Stimulated activated CD4-positive, alpha-beta T cell treated with anti-CD3 and anti-CD28 coated beads, Interleukin-1b, Interleukin-23, amount 100 ng/mL, for 4 hours (primary cell): ENCODE results near the gene FLG2.
"Not testable (repeated sequence)": the region's sequence is repeated elsewhere in the genome, so short reads cannot be mapped to it uniquely, and the experiment has no call there.

Experiments
- DNase-seq, 2 donors: peaks; one replicate each; pipeline ENCODE4 v3.0.0-alpha.2; 2020; ENCODE audit warnings: low read depth in 2 of 2

Gene FLG2

DNA sequence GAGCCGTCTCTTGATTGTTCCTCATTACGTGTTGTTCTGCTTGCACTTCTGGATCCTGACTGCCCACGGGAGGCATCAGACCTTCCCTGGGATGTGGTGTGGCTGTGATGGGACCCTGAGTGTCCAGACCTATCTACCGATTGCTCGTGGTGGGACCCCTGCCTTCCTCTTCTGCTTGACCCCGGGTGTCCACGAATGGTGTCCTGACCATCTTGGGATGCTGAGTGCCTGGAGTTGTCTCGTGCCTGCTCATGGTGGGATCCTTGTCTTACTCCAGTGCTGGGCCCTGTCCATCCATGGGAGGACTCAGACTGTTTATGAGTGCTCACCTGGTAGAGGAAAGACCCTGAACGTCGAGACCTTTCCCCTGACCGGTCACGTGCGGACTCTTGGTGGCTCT lies 47.6 kb downstream of the FLG2 start:
- DNase-seq: not testable (repeated sequence)

DNA sequence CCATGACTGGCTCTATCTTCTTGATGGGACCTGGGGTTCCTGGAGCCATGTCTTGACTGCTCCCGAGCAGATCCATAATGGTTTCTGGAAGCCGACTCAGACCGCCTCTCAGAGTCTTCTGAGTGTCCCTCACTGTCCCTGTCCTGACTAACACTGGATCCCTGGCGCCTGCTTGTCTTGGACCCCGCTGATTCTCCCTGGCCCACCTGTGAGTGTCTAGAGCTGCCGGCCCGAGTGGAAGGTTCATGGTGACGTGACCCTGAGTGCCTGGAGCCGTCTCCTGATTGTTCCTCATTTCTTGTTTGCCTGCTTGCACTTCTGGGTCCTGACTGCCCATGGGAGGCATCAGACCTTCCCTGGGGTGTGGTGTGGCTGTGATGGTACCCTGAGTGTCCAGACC lies 49.9 kb downstream of the FLG2 start:
- no peak for DNase-seq

DNA sequence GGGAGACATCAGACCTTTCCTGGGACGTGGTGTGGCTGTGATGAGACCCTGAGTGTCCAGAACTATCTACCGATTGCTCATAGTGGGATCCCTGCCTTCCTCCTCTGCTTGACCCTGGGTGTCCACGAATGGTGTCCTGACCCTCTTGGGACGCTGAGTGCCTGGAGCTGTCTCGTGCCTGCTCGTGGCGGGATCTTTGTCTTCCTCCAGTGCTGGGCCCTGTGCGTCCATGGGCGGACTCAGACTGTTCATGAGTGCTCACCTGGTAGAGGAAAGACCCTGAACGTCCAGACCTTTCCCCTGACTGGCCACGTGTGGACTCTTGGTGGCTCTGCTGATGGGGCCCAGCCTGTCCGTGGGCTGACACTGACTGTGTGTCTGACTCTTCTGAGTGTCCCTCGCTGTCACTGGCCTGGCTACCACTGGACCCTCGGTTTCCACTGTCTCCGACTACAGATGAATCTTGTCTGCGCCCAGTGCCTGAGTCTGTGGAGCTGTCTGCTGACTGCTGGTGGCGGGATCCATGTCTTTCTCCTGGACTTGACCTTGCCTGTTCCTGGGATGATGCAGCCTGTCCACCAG lies 50.4 kb downstream of the FLG2 start:
- DNase-seq: not testable (repeated sequence)

DNA sequence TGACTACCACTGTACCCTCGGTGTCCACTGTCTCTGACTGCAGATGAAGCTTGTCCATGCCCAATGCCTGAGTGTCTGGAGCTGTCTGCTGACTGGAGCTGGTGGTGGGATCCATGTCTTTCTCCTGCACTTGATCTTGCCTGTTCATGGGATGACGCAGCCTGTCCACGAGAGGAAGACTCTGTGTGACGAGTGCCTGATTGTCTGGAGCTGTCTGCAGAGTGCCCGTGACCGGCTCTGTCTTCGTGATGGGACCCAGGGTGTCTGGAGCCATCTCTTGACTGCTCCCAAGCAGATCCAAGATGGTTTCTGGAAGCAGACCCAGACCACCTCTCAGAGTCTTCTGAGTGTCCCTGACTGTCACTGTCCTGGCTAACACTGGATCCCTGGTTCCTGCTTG lies 51.0 kb downstream of the FLG2 start:
- DNase-seq: not testable (repeated sequence)

DNA sequence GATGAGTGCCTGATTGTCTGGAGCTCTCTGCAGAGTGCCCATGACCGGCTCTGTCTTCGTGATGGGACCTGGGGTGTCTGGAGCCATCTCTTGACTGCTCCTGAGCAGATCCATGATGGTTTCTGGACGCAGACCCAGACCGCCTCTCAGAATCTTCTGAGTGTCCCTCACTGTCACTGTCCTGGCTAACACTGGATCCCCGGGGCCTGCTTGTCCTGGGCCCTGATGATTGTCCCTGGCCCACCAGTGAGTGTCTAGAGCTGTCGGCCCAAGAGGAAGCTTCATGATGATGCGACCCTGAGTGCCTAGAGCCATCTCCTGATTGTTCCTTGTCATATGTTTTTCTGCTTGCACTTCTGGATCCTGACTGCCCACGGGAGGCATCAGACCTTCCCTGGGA lies 51.8 kb downstream of the FLG2 start:
- DNase-seq: not testable (repeated sequence)

DNA sequence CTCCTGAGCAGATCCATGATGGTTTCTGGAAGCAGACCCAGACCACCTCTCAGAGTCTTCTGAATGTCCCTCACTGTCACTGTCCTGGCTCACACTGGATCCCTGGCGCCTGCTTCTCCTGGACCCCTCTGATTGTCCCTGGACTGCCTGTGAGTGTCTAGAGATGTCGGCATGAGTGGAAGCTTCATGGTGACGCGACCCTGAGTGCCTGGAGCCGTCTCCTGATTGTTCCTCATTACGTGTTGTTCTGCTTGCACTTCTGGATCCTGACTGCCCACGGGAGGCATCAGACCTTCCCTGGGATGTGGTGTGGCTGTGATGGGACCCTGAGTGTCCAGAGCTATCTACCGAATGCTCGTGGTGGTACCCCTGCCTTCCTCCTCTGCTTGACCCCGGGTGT lies 53.7 kb downstream of the FLG2 start:
- not testable (repeated sequence) for DNase-seq

DNA sequence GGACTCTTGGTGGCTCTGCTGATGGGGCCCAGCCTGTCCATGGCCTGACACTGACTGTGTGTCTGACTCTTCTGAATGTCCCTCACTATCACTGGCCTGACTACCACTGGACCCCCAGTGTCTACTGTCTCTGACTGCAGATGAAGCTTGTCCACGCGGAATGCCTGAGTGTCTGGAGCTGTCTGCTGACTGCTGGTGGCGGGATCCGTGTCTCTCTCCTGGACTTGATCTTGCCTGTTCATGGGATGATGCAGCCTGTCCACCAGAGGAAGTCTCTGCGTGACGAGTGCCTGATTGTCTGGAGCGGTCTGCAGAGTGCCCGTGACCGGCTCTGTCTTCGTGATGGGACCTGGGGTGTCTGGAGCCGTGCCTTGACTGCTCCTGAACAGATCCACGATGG lies 55.0 kb downstream of the FLG2 start:
- DNase-seq: not testable (repeated sequence)

DNA sequence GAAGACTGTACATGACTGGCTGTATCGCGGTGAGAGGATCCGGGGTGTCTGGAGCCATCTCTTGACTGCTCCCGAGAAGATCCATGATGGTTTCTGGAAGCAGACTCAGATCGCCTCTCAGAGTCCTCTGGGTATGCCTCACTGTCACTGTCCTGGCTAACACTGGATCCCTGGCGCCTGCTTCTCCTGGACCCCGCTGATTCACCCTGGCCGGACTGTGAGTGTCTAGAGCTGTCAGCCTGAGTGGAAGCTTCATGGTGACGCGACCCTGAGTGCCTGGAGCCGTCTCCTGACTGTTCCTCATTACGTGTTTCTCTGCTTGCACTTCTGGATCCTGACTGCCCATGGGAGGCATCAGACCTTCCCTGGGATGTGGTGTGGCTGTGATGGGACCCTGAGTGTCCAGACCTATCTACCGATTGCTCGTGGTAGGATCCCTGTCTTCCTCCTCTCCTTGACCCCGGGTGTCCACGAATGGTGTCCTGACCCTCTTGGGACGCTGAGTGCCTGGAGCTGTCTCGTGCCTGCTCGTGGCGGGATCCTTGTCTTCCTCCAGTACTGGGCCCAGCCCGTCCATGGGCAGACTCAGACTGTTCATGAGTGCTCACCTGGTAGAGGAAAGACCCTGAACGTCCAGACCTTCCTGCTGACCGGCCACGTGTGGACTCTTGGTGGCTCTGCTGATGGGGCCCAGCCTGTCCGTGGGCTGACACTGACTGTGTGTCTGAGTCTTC lies 56.5 kb downstream of the FLG2 start:
- DNase-seq: not testable (repeated sequence)
